ENCODE data around the gene CYBA. TPM values are rescaled to one million over a fixed set of nuclear protein-coding genes. Genes with fewer than 3 reads are reported as not detected.

CYBA gene
- total and polyA plus RNA-seq, 2 of the 13 experiments (the other 11 are each of a cell fraction or from before 2014, with no cell fraction given): 196 to 250 TPM

- TF ChIP-seq ZFYVE20 (CRISPR knock-in tag; IDR thresholded peaks at IDR 0.05; ENCODE audit: borderline replicate concordance, low read depth): no peak
- no peak for TF ChIP-seq SSRP1 (CRISPR knock-in tag; IDR thresholded peaks at IDR 0.05)
- TF ChIP-seq HNF4A (CRISPR knock-in tag; IDR thresholded peaks at IDR 0.05): no peak; the same call in 1 of the 2 replicates
- TF ChIP-seq ZSCAN30 (CRISPR knock-in tag; IDR thresholded peaks at IDR 0.05): no peak
- no peak for TF ChIP-seq ZSCAN12 (CRISPR knock-in tag; IDR thresholded peaks at IDR 0.05)
- no peak for TF ChIP-seq GTF2F1 (IDR thresholded peaks at IDR 0.05; ENCODE audit: low read length)
- no peak for TF ChIP-seq HMG20B (CRISPR knock-in tag; conservative IDR thresholded peaks at IDR 0.05)
- TF ChIP-seq THAP11 (CRISPR knock-in tag; IDR thresholded peaks at IDR 0.05): no peak
- 0 out of 2 replicates have a peak, but pooled peaks have one; percentile 26 for TF ChIP-seq HDAC2 (CRISPR knock-in tag; IDR thresholded peaks at IDR 0.05)
- no peak for TF ChIP-seq ZFY (CRISPR knock-in tag; IDR thresholded peaks at IDR 0.05)
- no peak for TF ChIP-seq JARID2 (CRISPR knock-in tag; IDR thresholded peaks at IDR 0.05; ENCODE audit: insufficient replicate concordance)
- TF ChIP-seq, protein P1, sequence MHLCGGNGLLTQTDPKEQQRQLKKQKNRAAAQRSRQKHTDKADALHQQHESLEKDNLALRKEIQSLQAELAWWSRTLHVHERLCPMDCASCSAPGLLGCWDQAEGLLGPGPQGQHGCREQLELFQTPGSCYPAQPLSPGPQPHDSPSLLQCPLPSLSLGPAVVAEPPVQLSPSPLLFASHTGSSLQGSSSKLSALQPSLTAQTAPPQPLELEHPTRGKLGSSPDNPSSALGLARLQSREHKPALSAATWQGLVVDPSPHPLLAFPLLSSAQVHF (CRISPR knock-in tag; IDR thresholded peaks at IDR 0.05): no peak
- TF ChIP-seq, protein P2, sequence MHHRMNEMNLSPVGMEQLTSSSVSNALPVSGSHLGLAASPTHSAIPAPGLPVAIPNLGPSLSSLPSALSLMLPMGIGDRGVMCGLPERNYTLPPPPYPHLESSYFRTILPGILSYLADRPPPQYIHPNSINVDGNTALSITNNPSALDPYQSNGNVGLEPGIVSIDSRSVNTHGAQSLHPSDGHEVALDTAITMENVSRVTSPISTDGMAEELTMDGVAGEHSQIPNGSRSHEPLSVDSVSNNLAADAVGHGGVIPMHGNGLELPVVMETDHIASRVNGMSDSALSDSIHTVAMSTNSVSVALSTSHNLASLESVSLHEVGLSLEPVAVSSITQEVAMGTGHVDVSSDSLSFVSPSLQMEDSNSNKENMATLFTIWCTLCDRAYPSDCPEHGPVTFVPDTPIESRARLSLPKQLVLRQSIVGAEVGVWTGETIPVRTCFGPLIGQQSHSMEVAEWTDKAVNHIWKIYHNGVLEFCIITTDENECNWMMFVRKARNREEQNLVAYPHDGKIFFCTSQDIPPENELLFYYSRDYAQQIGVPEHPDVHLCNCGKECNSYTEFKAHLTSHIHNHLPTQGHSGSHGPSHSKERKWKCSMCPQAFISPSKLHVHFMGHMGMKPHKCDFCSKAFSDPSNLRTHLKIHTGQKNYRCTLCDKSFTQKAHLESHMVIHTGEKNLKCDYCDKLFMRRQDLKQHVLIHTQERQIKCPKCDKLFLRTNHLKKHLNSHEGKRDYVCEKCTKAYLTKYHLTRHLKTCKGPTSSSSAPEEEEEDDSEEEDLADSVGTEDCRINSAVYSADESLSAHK (CRISPR knock-in tag; IDR thresholded peaks at IDR 0.05; ENCODE audit: borderline replicate concordance): no peak
- no peak for TF ChIP-seq NONO (IDR thresholded peaks at IDR 0.05)
- TF ChIP-seq NONO (CRISPR knock-in tag; conservative IDR thresholded peaks at IDR 0.05): peak; percentile 2; the same call in 1 of the 2 replicates
- no peak for TF ChIP-seq ZBTB40 (IDR thresholded peaks at IDR 0.05)
- no peak for TF ChIP-seq ZBTB40 (CRISPR knock-in tag; IDR thresholded peaks at IDR 0.05)
- TF ChIP-seq HNRNPK (IDR thresholded peaks at IDR 0.05; ENCODE audit: low read depth, low read length, poor library complexity, severe bottlenecking): no peak
- TF ChIP-seq PHF21A (CRISPR knock-in tag; IDR thresholded peaks at IDR 0.05): no peak
Observed at GRCh38 chr16:88649924-88650748, 717 bp downstream of the CYBA start (continued).
